Adrenal gland (tissue), 12 donors: ENCODE results near the gene NUDT5. TPM values are rescaled to one million over a fixed set of nuclear protein-coding genes. Genes with fewer than 3 reads are reported as not detected.

ENCODE experiments used
- DNase-seq, 7 donors: peaks; one replicate each; pipeline ENCODE4 v3.0.0-alpha.2; 2019 to 2020
- H3K27ac ChIP-seq, 5 donors: fragments of 200-600 bp; sonication (generic) in 4 of 5; 1 replicate in 3 of 5; 2 replicates in 2 of 5; pipeline versions ENCODE4 v1.5.1 to v1.8.0; 2016 to 2020; ENCODE audit warnings: mild to moderate bottlenecking in 1 of 5
- H3K27me3 ChIP-seq: fragments of 200-600 bp; 2 replicates; pipeline ENCODE4 v1.8.0; 2021
- H3K36me3 ChIP-seq, 2 donors: fragments of 200-600 bp; replicated peaks in 1 of 2; 1 replicate in 1 of 2; 2 replicates in 1 of 2; pipeline versions ENCODE4 v1.5.1 to v1.8.0; 2018 to 2022
- H3K4me1 ChIP-seq, 2 donors: fragments of 200-600 bp; replicated peaks in 1 of 2; 1 replicate in 1 of 2; 2 replicates in 1 of 2; pipeline versions ENCODE4 v1.5.1 to v1.8.0; 2018 to 2021
- H3K4me3 ChIP-seq, 4 donors: fragments of 200-600 bp; sonication (generic) in 3 of 4; one replicate each; pipeline ENCODE4 v1.5.1; 2016 to 2018
- H3K9me3 ChIP-seq, 3 donors: fragments of 200-600 bp; sonication (generic) in 1 of 3; replicated peaks in 1 of 3; 1 replicate in 2 of 3; 2 replicates in 1 of 3; pipeline versions ENCODE4 v1.5.1 to v1.8.0; 2016 to 2021
- CTCF ChIP-seq, 6 experiments: fragments of 450-650 bp in 4 of 6; fragments of 200-600 bp in 2 of 6; sonication (generic) in 1 of 6; IDR thresholded peaks; 1 replicate in 5 of 6; 2 replicates in 1 of 6; pipeline versions ENCODE4 v1.5.1 to v1.8.0; 2016 to 2021; ENCODE audit warnings: antibody characterized with exemption in 6 of 6, mild to moderate bottlenecking in 2 of 6, moderate library complexity in 1 of 6
- POLR2A ChIP-seq, 2 donors: fragments of 450-650 bp; IDR thresholded peaks; one replicate each; pipeline ENCODE4 v1.6.1; 2017; ENCODE audit warnings: antibody characterized with exemption in 2 of 2, mild to moderate bottlenecking in 2 of 2, moderate library complexity in 1 of 2
- WGBS, 4 donors: extraction: QIAGEN DNeasy Blood & Tissue Kit in 2 of 4; methylation state at CpG; one replicate each; pipeline versions ENCODE4 v1.1.5 to v1.1.7; 2013 to 2017; 5-methylcytosine and 5-hydroxymethylcytosine counted together
- intact Hi-C, 2 donors: fragments of 100-400 bp; cut with DNase I; formaldehyde crosslinking; loops; one replicate each; pipeline versions ENCODE4 v1.14.1 to v1.15.0; 2022 to 2023
- polyA plus RNA-seq, 3 donors: library from polyadenylated mRNA; stranded (reverse); fragments of 200-250 nt in 2 of 3; fragments of 350-450 nt in 1 of 3; fragmentation: Illumina TruSeq in 1 of 3; extraction: RNeasy Lipid Tissue Mini Kit (QIAGEN cat#74804) in 1 of 3; gene quantifications; one replicate each; pipeline ENCODE4 v1.2.3, GENCODE V29; 2013 to 2014
- total RNA-seq, 9 donors: library from RNA; depleted of rRNA in 4 of 9; stranded (reverse); fragments of >200 nt in 4 of 9; fragments of 120-200 nt in 1 of 9; fragmentation: NEBNext Ultra II Directional in 1 of 9; extraction: Animal tissue kit (Norgen Biotek cat#: 25700) in 1 of 9; gene quantifications; one replicate each; pipeline versions ENCODE4 v1.1.0 to v1.2.4, GENCODE V29; 2013 to 2023
- donor health status: healthy with polysubstance abuse.
- donor health status: Bipolar disorder and iron deficiency.
- donor health status: DM: yes; HTN: yes; CAD: no.
- donor health status: DM: no; HTN: no; CAD: no.
- donor health status: DM: no; HTN: no; CAD: no.
- donor health status: DM: yes; HTN: yes; CAD: no.

The NUDT5 gene
- total and polyA plus RNA-seq, 12 donors = 25.3 to 84.3 (median 46.3) TPM

- H3K36me3 ChIP-seq = peaks cover 0 to 19% of the 10 kb centered on the region in 2 donors
- 93 to 99% (median 97%) methylated on average over 7 of the region's 7 CpGs for WGBS, 4 donors
Observed at GRCh38 chr10:12184165-12184564, 11.5 kb downstream of the NUDT5 start.

GRCh38 chr10:12181065-12181775, 14.5 kb downstream of the NUDT5 start:
- Histone ChIP-seq H3K4me1 (no peaks in the 10 kb centered on the region), H3K4me3 (no peak overlapping the region), H3K27ac (no peak overlapping the region), H3K9me3 (no peaks in the 10 kb centered on the region), H3K27me3 (no peaks in the 10 kb centered on the region), H3K36me3 (peaks cover 0 to 47% of the 10 kb centered on the region in 2 donors)
- TF ChIP-seq POLR2A (IDR thresholded peaks at IDR 0.05) (no peak), CTCF (IDR thresholded peaks at IDR 0.05) (no peak)
- 82 to 94% (median 87%) methylated on average over 7 to 13 of the region's 13 CpGs for whole genome bisulfite sequencing, 4 donors
- intact Hi-C loops = no loop called here
- peak in 1 of 7 donors; percentile 9 for DNase-seq

More at GRCh38 chr10:12184165-12184564, 11.5 kb downstream of the NUDT5 start:
- TF ChIP-seq POLR2A (IDR thresholded peaks at IDR 0.05) (no peak), CTCF (IDR thresholded peaks at IDR 0.05) (no peak)
- Histone ChIP-seq H3K9me3 (no peaks in the 10 kb centered on the region), H3K27me3 (no peaks in the 10 kb centered on the region), H3K27ac (no peak overlapping the region), H3K4me3 (no peak overlapping the region), H3K4me1 (no peaks in the 10 kb centered on the region)
- intact Hi-C loops = no loop called here
- no peak for DNase-seq

GRCh38 chr10:12180221-12180974, 15.3 kb downstream of the NUDT5 start:
- 69 to 85% (median 78%) methylated on average over 9 of the region's 9 CpGs for WGBS, 4 donors
- H3K27ac ChIP-seq = no peak overlapping the region
- no peaks in the 10 kb centered on the region for H3K27me3 ChIP-seq
- no peaks in the 10 kb centered on the region for H3K4me1 ChIP-seq
- no peak for DNase-seq
- no peak overlapping the region for H3K4me3 ChIP-seq
- intact Hi-C loops = no loop called here
- no peak for TF ChIP-seq CTCF (IDR thresholded peaks at IDR 0.05)
- no peak for TF ChIP-seq POLR2A (IDR thresholded peaks at IDR 0.05)
- H3K36me3 ChIP-seq = peaks cover 0 to 47% of the 10 kb centered on the region in 2 donors
- no peaks in the 10 kb centered on the region for H3K9me3 ChIP-seq

- intact Hi-C loops = no loop called here
- H3K9me3 ChIP-seq = no peaks in the 10 kb centered on the region
- TF ChIP-seq CTCF (IDR thresholded peaks at IDR 0.05) (no peak), POLR2A (IDR thresholded peaks at IDR 0.05) (no peak)
- H3K4me1 ChIP-seq = no peaks in the 10 kb centered on the region
- 74 to 91% (median 88%) methylated on average over 4 of the region's 4 CpGs for WGBS, 4 donors
- no peaks in the 10 kb centered on the region for H3K27me3 ChIP-seq
- DNase-seq = no peak
- no peak overlapping the region for H3K4me3 ChIP-seq
- peaks cover 0 to 46% of the 10 kb centered on the region in 2 donors for H3K36me3 ChIP-seq
- H3K27ac ChIP-seq = no peak overlapping the region
Observed at GRCh38 chr10:12179606-12180170, 16.0 kb downstream of the NUDT5 start.
